DND-41 (cell line): ENCODE results near the gene DDO.

Source experiments
- EZH2 ChIP-seq: IDR thresholded peaks from 3 replicates; pipeline ENCODE4 v1.6.1; 2012; ENCODE audit warnings: borderline replicate concordance, low read depth, mild to moderate bottlenecking, moderate library complexity, low read length, inconsistent platforms; ENCODE audit not compliant: severe bottlenecking
- TF ChIP-seq, protein P1 (sequence below): IDR thresholded peaks from 2 replicates; pipeline ENCODE4 v1.5.1; 2012; ENCODE audit warnings: borderline replicate concordance, low read length, moderate library complexity, mild to moderate bottlenecking; ENCODE audit not compliant: poor library complexity, severe bottlenecking; ENCODE audit errors: extremely low read depth

DNA sequence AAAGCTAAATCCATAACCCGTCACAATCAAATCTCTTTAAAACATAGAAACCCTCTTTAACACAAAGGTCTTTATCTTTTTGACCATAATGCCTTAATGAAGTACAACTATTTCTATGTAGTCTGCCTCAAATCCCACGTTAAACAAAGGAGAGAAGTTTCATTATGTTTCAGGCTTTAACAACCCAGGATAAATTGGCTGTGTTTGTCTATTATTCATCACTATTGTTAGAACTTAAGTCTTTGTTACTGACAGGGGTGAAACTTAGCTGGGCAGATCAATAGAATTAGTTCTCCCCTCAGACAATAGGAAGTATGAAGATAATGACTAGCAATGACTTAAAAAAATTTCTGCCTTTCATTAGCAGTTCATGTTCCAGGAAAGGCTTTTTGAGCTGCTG, 47.1 kb downstream of the DDO start:
- TF ChIP-seq, protein P1, sequence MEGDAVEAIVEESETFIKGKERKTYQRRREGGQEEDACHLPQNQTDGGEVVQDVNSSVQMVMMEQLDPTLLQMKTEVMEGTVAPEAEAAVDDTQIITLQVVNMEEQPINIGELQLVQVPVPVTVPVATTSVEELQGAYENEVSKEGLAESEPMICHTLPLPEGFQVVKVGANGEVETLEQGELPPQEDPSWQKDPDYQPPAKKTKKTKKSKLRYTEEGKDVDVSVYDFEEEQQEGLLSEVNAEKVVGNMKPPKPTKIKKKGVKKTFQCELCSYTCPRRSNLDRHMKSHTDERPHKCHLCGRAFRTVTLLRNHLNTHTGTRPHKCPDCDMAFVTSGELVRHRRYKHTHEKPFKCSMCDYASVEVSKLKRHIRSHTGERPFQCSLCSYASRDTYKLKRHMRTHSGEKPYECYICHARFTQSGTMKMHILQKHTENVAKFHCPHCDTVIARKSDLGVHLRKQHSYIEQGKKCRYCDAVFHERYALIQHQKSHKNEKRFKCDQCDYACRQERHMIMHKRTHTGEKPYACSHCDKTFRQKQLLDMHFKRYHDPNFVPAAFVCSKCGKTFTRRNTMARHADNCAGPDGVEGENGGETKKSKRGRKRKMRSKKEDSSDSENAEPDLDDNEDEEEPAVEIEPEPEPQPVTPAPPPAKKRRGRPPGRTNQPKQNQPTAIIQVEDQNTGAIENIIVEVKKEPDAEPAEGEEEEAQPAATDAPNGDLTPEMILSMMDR, result no peak
- no peak for TF ChIP-seq EZH2
